Stimulated activated CD4-positive, alpha-beta T cell treated with anti-CD3 and anti-CD28 coated beads, Interleukin-1b, Interleukin-23, amount 100 ng/mL, for 1 hour (primary cell): ENCODE results near the gene LSAMP.
"Not testable (repeated sequence)": the region's sequence is repeated elsewhere in the genome, so short reads cannot be mapped to it uniquely, and the experiment has no call there.

Experiments
- DNase-seq, 2 donors: peaks; one replicate each; pipeline ENCODE4 v3.0.0-alpha.2; 2020; ENCODE audit warnings: low read depth in 2 of 2

Gene LSAMP

GRCh38 chr3:116103868-116104530 lies 341.3 kb downstream of the LSAMP start:
- no peak for DNase-seq

GRCh38 chr3:116102037-116102436 lies 343.2 kb downstream of the LSAMP start:
- no peak for DNase-seq

DNA sequence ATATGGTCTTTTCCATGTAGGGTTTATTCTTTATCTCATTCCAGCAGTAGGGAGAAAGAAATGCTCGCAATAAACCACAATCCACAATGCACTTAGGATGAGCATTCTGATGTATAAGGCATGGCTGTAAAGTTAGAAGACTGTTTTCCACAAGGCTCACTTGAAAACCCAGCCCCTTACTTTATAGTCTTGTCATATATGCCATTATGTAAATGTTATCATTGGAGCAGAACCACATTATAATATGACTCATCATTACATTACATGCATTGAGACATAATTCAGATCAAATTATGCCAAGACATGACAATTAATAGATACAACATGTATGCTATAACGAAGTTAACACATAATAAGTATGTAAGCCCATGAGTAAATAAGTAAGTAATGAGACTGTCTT lies 348.1 kb downstream of the LSAMP start:
- no peak for DNase-seq

DNA sequence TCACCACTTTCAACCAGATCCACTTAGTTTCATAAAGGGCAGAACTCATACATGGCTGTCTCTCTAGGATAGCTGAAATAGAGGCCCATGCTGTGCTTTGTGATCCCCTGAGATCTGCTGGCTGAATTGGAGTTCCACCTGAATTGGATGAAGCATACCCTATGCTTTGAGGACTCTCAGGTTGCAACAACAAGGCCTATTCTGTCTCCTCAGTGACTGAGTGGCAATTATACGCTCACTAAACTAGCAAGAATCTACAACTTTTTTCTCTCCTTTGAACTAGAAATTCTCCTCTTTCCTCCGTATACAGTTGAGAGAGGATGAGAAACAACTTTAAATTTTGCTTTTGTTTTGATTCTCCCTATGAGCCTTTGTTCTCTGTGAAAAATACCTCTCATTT lies 348.7 kb downstream of the LSAMP start:
- no peak for DNase-seq

GRCh38 chr3:116093374-116093773 lies 351.9 kb downstream of the LSAMP start:
- no peak for DNase-seq

- DNase-seq: no peak
These were observed 357.9 kb downstream of the LSAMP start for GRCh38 chr3:116087426-116087825.

DNA sequence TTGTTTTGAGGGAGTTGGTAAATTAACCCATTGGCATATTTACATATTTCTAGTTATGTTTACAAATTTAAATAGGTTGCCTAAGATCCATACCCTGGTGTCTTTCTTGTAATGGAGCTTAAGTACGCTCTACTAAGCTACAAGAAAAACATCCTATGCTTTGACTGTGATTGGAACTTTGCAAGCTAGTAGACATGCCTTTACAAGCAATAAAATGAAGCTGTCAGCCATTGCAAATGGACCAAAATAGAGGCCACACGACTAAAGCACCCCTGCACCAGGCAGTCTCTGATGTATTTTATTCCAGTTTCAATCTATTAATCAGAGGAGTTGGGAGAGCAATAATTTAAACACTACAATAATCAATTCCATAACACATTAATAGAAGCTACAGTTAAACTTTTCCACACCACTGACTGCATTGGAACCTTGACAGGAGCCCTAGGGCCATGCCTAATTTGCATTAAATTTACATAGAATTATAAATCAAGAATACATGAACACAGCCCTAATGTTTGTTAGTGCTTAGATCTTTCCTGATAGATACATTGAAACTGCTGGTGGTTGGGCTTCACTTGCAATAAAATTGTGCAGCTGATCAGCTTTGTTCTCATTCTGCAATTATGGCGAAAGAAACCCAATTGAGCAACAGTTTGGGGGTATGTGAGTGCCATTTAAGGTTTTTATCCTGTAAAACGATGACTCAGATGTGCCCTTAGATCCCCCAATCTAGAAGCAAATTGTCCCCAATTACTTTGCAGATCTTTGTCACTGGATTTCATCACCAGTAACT lies 360.1 kb downstream of the LSAMP start:
- no peak for DNase-seq

GRCh38 chr3:116083683-116084082 lies 361.6 kb downstream of the LSAMP start:
- no peak for DNase-seq

GRCh38 chr3:116078561-116078960 lies 366.7 kb downstream of the LSAMP start:
- no peak for DNase-seq

- DNase-seq: no peak
These were observed 367.7 kb downstream of the LSAMP start for GRCh38 chr3:116077557-116077956.

- DNase-seq: no peak
These were observed 368.2 kb downstream of the LSAMP start for GRCh38 chr3:116077059-116077458.

DNA sequence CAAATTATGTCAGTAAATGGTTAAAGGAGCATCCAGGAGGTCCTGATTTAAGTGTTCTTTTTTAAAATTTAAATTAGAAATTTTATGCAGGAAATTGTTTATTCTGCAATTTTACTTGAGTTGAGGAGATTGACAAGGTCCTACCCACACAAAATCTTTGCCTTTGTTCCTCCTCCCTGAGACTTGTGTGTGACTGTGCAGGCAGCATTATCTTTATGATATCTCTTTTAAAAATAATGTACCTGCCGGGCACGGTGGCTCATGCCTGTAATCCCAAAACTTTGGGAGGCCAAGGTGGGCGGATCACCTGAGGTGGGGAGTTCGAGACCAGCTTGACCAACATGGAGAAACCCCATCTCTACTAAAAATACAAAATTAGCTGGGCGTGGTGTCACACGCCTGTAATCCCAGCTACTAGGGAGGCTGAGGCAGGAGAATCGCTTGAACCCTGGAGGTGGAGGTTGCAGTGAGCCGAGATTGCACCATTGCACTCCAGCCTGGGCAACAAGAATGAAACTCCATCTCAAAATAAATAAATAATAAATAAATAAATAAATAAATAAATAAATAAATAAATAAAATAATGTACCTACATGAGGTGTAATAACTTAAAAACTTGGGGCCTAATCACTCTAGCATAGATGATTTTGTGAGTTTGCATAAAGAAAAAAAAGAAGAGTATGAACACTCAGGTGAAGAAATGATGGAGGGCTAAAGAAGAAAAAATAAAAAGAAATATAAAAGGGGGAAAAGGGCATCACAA lies 374.6 kb downstream of the LSAMP start:
- DNase-seq: not testable (repeated sequence)

- no peak for DNase-seq
These were observed 375.2 kb downstream of the LSAMP start for GRCh38 chr3:116070061-116070460.

GRCh38 chr3:116069024-116069423 lies 376.3 kb downstream of the LSAMP start:
- no peak for DNase-seq

DNA sequence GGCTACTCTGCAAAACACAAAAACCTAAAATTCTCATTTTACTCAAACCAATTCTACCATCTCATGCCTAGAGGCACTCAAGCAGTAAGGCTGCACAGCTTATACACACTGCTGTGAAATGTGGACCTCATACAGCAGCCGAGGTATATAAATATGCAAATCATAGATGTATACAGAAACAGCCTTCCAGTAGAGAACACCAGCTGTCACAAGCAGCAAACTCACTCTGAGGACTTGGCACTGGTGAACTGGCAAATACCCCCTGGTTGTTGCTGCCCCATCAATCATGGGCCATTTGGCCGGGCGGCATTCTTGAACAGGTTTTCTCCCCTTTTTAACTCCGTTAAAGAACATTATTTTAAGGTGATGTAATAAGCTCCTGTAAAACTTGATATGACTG lies 378.0 kb downstream of the LSAMP start:
- DNase-seq: no peak

- DNase-seq: no peak
These were observed 379.8 kb downstream of the LSAMP start for GRCh38 chr3:116065501-116065900.

- DNase-seq: no peak
These were observed 380.6 kb downstream of the LSAMP start for GRCh38 chr3:116064646-116065045.

GRCh38 chr3:116059421-116060096 lies 385.7 kb downstream of the LSAMP start:
- DNase-seq: no peak

- no peak for DNase-seq
These were observed 386.4 kb downstream of the LSAMP start for GRCh38 chr3:116058844-116059243.

DNA sequence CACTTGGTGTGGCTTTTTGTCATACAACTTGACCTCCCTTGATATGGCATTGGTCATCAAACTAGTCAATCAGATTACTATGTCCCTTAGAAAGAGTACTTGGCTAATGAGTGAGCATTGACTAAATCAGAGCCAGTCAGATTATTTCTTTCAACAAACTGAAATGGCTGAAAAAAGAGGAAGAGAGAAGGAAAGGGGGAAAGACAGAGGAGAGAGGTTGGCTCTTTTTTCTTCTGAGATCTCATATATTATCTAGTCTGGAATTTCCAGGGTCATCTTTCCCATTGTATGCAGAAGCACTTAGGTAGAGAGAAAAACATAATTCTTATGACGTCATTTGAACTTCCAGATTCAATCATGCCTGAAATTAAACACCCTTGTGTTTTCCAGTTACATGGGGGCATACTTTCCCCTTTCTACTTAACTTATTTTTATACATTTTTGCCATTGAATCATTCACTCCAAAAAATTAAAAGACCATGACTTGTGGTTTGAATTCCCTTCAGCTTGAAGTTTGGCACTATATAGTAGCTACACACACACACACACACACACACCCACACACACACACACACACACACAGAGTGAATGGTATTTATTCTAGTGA lies 387.8 kb downstream of the LSAMP start:
- DNase-seq: no peak

- DNase-seq: no peak
These were observed 389.0 kb downstream of the LSAMP start for GRCh38 chr3:116056280-116056679.

DNA sequence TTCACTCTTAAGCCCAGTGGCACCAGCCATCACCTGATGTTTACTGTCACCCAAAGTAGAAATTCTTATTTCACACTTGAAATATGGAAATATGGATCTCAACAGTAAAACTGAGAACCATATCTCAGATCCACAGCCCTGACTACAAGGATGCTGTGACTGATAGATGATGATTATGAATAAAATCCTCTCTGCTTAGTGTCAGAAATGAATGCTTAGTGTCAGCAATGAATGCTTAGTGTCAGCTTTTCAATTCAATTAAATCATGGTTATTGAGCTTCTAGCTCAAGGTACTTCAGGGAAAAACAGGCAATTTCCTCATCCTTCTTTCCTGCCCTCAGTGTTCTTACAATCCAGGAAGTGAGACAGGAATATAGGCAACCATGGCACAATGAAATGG lies 392.3 kb downstream of the LSAMP start:
- DNase-seq: no peak
